HepG2 (cell line): ENCODE data around the gene NKD1. TPM values are rescaled to one million over a fixed set of nuclear protein-coding genes. Genes with fewer than 3 reads are reported as not detected.

Experiments
- CBX1 ChIP-seq: IDR thresholded peaks from one replicate; pipeline ENCODE4 v1.6.1; 2016; ENCODE audit warnings: antibody characterized with exemption, low read depth
- HHEX ChIP-seq: IDR thresholded peaks from 2 replicates; pipeline ENCODE4 v1.6.1; 2016; ENCODE audit warnings: control low read depth
- ISL2 ChIP-seq: sonication (generic); formaldehyde crosslinking; IDR thresholded peaks from 2 replicates; pipeline ENCODE4 v1.5.0; 2020; ENCODE audit warnings: missing genetic modification reagents
- JUNB ChIP-seq: sonication (generic); formaldehyde crosslinking; IDR thresholded peaks from 2 replicates; pipeline ENCODE4 v1.8.0; 2022; ENCODE audit warnings: missing genetic modification reagents, mild to moderate bottlenecking, borderline replicate concordance
- LCORL ChIP-seq, 2 experiments: fragments of 450-650 bp in 1 of 2; sonication (generic) in 1 of 2; formaldehyde crosslinking in 1 of 2; IDR thresholded peaks; 2 replicates each; pipeline versions ENCODE4 v1.5.0 to v1.6.1; 2017 to 2020; ENCODE audit warnings: antibody characterized with exemption in 1 of 2, missing genetic modification reagents in 1 of 2
- MXD3 ChIP-seq: IDR thresholded peaks from 2 replicates; pipeline ENCODE4 v1.6.1; 2016; ENCODE audit warnings: mild to moderate bottlenecking, missing biosample characterization, missing genetic modification reagents
- SCMH1 ChIP-seq: sonication (generic); formaldehyde crosslinking; IDR thresholded peaks from 2 replicates; pipeline ENCODE4 v1.9.0; 2021; ENCODE audit warnings: missing genetic modification reagents, mild to moderate bottlenecking, borderline replicate concordance
- SMAD1 ChIP-seq: sonication (generic); formaldehyde crosslinking; IDR thresholded peaks from 2 replicates; pipeline ENCODE4 v1.4.0; 2020; ENCODE audit warnings: missing genetic modification reagents, low read depth, mild to moderate bottlenecking, borderline replicate concordance
- SMAD3 ChIP-seq: sonication (generic); formaldehyde crosslinking; IDR thresholded peaks from 2 replicates; pipeline ENCODE4 v1.4.0; 2020; ENCODE audit warnings: missing genetic modification reagents
- SRSF4 ChIP-seq: fragments of 200-400 bp; formaldehyde crosslinking; IDR thresholded peaks from one replicate; pipeline ENCODE4 v1.6.1; 2018; ENCODE audit warnings: mild to moderate bottlenecking, low read depth, low read length, moderate library complexity; ENCODE audit not compliant: poor library complexity, severe bottlenecking
- TEF ChIP-seq: sonication (generic); formaldehyde crosslinking; IDR thresholded peaks from 2 replicates; pipeline ENCODE4 v1.5.0; 2020; ENCODE audit warnings: missing genetic modification reagents
- ZBTB8A ChIP-seq: sonication (generic); formaldehyde crosslinking; IDR thresholded peaks from 2 replicates; pipeline ENCODE4 v1.4.0; 2020; ENCODE audit warnings: mild to moderate bottlenecking, low read depth, missing genetic modification reagents, borderline replicate concordance
- ZFP37 ChIP-seq: sonication (generic); formaldehyde crosslinking; IDR thresholded peaks from 2 replicates; pipeline ENCODE4 v1.4.0; 2020; ENCODE audit warnings: missing genetic modification reagents, borderline replicate concordance
- ZMYM2 ChIP-seq: sonication (generic); formaldehyde crosslinking; IDR thresholded peaks from 2 replicates; pipeline ENCODE4 v1.8.0; 2022; ENCODE audit warnings: mild to moderate bottlenecking, missing genetic modification reagents
- ZNF296 ChIP-seq: sonication (generic); formaldehyde crosslinking; conservative IDR thresholded peaks from 2 replicates; pipeline ENCODE4 v1.5.0; 2020; ENCODE audit warnings: mild to moderate bottlenecking, missing genetic modification reagents
- ZNF3 ChIP-seq: IDR thresholded peaks from 2 replicates; pipeline ENCODE4 v1.7.0; 2017; ENCODE audit warnings: inconsistent platforms
- ZNF30 ChIP-seq: sonication (generic); formaldehyde crosslinking; IDR thresholded peaks from 2 replicates; pipeline ENCODE4 v1.5.0; 2020; ENCODE audit warnings: mild to moderate bottlenecking, missing genetic modification reagents
- ZNF557 ChIP-seq: sonication (generic); formaldehyde crosslinking; IDR thresholded peaks from 2 replicates; pipeline ENCODE4 v1.4.0; 2020; ENCODE audit warnings: missing genetic modification reagents
- ZNF580 ChIP-seq: IDR thresholded peaks from 2 replicates; pipeline ENCODE4 v1.6.1; 2016; ENCODE audit warnings: low read depth, borderline replicate concordance
- ZNF605 ChIP-seq: sonication (generic); formaldehyde crosslinking; IDR thresholded peaks from 2 replicates; pipeline ENCODE4 v1.8.0; 2022; ENCODE audit warnings: mild to moderate bottlenecking, missing genetic modification reagents
- ZNF639 ChIP-seq: conservative IDR thresholded peaks from 2 replicates; pipeline ENCODE4 v1.6.1; 2018; ENCODE audit warnings: missing genetic modification reagents
- ZNF710 ChIP-seq: sonication (generic); formaldehyde crosslinking; IDR thresholded peaks from 2 replicates; pipeline ENCODE4 v1.5.0; 2020; ENCODE audit warnings: mild to moderate bottlenecking, missing genetic modification reagents, borderline replicate concordance
- ZNF761 ChIP-seq: sonication (generic); formaldehyde crosslinking; conservative IDR thresholded peaks from 2 replicates; pipeline ENCODE4 v1.4.0; 2020; ENCODE audit warnings: mild to moderate bottlenecking, missing genetic modification reagents
- ZSCAN5A ChIP-seq: sonication (generic); formaldehyde crosslinking; IDR thresholded peaks from 2 replicates; pipeline ENCODE4 v1.8.0; 2022; ENCODE audit warnings: mild to moderate bottlenecking, missing genetic modification reagents, borderline replicate concordance
- polyA plus RNA-seq, 8 experiments: library from polyadenylated mRNA; depleted of rRNA in 3 of 8; stranded (reverse) in 7 of 8; unstranded in 1 of 8; fragments of >200 nt; fragmentation: Illumina TruSeq in 4 of 8; extraction: Trizol in 4 of 8; gene quantifications; 2 replicates each; pipeline versions ENCODE4 v1.2.1 to v1.2.3, GENCODE V29; 2011 to 2016; ENCODE audit warnings: low read depth in 4 of 8, missing spikeins in 1 of 8, mixed read lengths in 1 of 8; ENCODE audit not compliant: insufficient read depth in 1 of 8
- total RNA-seq, 5 experiments: library from RNA; depleted of rRNA; stranded (reverse); fragments of >200 nt; fragmentation: Illumina TruSeq; extraction: Trizol; gene quantifications; 2 replicates each; pipeline ENCODE4 v1.2.3, GENCODE V29; 2016; ENCODE audit warnings: low read depth in 1 of 5

Gene NKD1
- total and polyA plus RNA-seq, 2 of the 13 experiments (the other 11 are each of a cell fraction or from before 2014, with no cell fraction given), result 70.4 to 121 TPM

GRCh38 chr16:50616883-50617645 is 68.9 kb downstream of the NKD1 start (continued):
- TF ChIP-seq ZNF580 (CRISPR knock-in tag), result no peak
- TF ChIP-seq ZNF710 (CRISPR knock-in tag), result no peak
- TF ChIP-seq MXD3 (CRISPR knock-in tag), result 0 out of 2 replicates have a peak, but pooled peaks have one; percentile 16
- no peak for TF ChIP-seq HHEX
- no peak for TF ChIP-seq CBX1
- no peak for TF ChIP-seq ZNF30 (CRISPR knock-in tag)
- TF ChIP-seq JUNB (CRISPR knock-in tag), result no peak
- TF ChIP-seq ZNF605 (CRISPR knock-in tag), result 0 out of 2 replicates have a peak, but pooled peaks have one; percentile 6
- TF ChIP-seq ISL2 (CRISPR knock-in tag), result peak; percentile 87
- TF ChIP-seq LCORL (IDR thresholded peaks at IDR 0.05), result no peak
- no peak; the same call in 1 of the 2 replicates for TF ChIP-seq LCORL (CRISPR knock-in tag; IDR thresholded peaks at IDR 0.05)
- no peak for TF ChIP-seq SRSF4
- no peak for TF ChIP-seq ZNF639 (CRISPR knock-in tag)
- TF ChIP-seq ZMYM2 (CRISPR knock-in tag), result no peak
- no peak for TF ChIP-seq SCMH1 (CRISPR knock-in tag)
- TF ChIP-seq ZBTB8A, result no peak
- TF ChIP-seq ZSCAN5A (CRISPR knock-in tag), result no peak
- TF ChIP-seq ZNF761 (CRISPR knock-in tag), result 0 out of 2 replicates have a peak, but pooled peaks have one; percentile 65
- no peak for TF ChIP-seq ZNF296
- no peak for TF ChIP-seq SMAD3
- TF ChIP-seq ZNF557, result no peak
- TF ChIP-seq ZFP37 (CRISPR knock-in tag), result no peak
- no peak for TF ChIP-seq ZNF3 (CRISPR knock-in tag)
- TF ChIP-seq TEF (CRISPR knock-in tag), result no peak
- TF ChIP-seq SMAD1 (CRISPR knock-in tag), result no peak
